WTC11 (cell line): ENCODE data around the gene PPP5C. TPM values are rescaled to one million over a fixed set of nuclear protein-coding genes. Genes with fewer than 3 reads are reported as not detected.
A peak's percentile ranks its signal among the peaks of the same experiment; 100 is the strongest.

Experiments
- ATAC-seq: fragments of 200-7000 bp; cut with Tn5 transposase; 2 replicates; pipeline ENCODE4 v1.10.0; 2021; ENCODE audit warnings: mild to moderate bottlenecking, moderate library complexity
- CTCF ChIA-PET: fragments of 300-600 bp; sonication (Branson Sonifier 250); formaldehyde crosslinking; loops from one replicate; lab custom pipeline; 2021; ENCODE audit warnings: antibody characterized with exemption; lab: Charles Lee
- POLR2A ChIA-PET: fragments of 350-600 bp; sonication (Branson Sonifier 250); formaldehyde crosslinking; loops from one replicate; lab custom pipeline; 2021; ENCODE audit warnings: antibody characterized with exemption; lab: Charles Lee
- DNase-seq: peaks from one replicate; pipeline ENCODE4 v3.0.0; 2021; ENCODE audit warnings: low spot score
- H3K27ac Mint-ChIP-seq: 2 replicates; pipeline ENCODE4 v1.8.0; 2021; ENCODE audit warnings: mixed read lengths
- H3K27me3 Mint-ChIP-seq: 2 replicates; pipeline ENCODE4 v1.8.0; 2021; ENCODE audit warnings: low read depth, mild to moderate bottlenecking, moderate library complexity, mixed read lengths
- H3K36me3 Mint-ChIP-seq: 2 replicates; pipeline ENCODE4 v1.8.0; 2021; ENCODE audit warnings: mixed read lengths
- H3K4me1 Mint-ChIP-seq: 2 replicates; pipeline ENCODE4 v1.8.0; 2022; ENCODE audit warnings: mixed read lengths
- H3K4me3 Mint-ChIP-seq: 2 replicates; pipeline ENCODE4 v1.8.0; 2021; ENCODE audit warnings: mild to moderate bottlenecking, moderate library complexity, mixed read lengths
- H3K9me3 Mint-ChIP-seq: 2 replicates; pipeline ENCODE4 v1.8.0; 2021; ENCODE audit warnings: mixed read lengths
- CBFB ChIP-seq: sonication (generic); formaldehyde crosslinking; IDR thresholded peaks from 2 replicates; pipeline ENCODE4 v1.8.1; 2022; ENCODE audit warnings: mild to moderate bottlenecking, low read depth, missing genetic modification reagents
- CREB1 ChIP-seq: sonication (generic); formaldehyde crosslinking; IDR thresholded peaks from 2 replicates; pipeline ENCODE4 v1.8.0; 2023; ENCODE audit warnings: mild to moderate bottlenecking, missing genetic modification reagents
- CTCF ChIP-seq: fragments of 200-600 bp; IDR thresholded peaks from 2 replicates; pipeline ENCODE4 v1.8.0; 2022; ENCODE audit warnings: antibody characterized with exemption
- ELF4 ChIP-seq: sonication (generic); formaldehyde crosslinking; IDR thresholded peaks from 2 replicates; pipeline ENCODE4 v1.8.1; 2022; ENCODE audit warnings: low read depth, mild to moderate bottlenecking, moderate library complexity, missing genetic modification reagents
- ERG ChIP-seq: fragments of 250-450 bp; sonication (Bioruptor Pico); IDR thresholded peaks from 2 replicates; pipeline ENCODE4 v1.8.0; 2021; ENCODE audit warnings: mild to moderate bottlenecking
- ESRRA ChIP-seq: sonication (generic); formaldehyde crosslinking; IDR thresholded peaks from 2 replicates; pipeline ENCODE4 v1.8.1; 2022; ENCODE audit warnings: mild to moderate bottlenecking, missing genetic modification reagents, borderline replicate concordance
- KAT7 ChIP-seq: sonication (generic); formaldehyde crosslinking; IDR thresholded peaks from 2 replicates; pipeline ENCODE4 v1.8.1; 2023; ENCODE audit warnings: missing genetic modification reagents, mild to moderate bottlenecking, borderline replicate concordance
- MLX ChIP-seq: sonication (generic); formaldehyde crosslinking; IDR thresholded peaks from 2 replicates; pipeline ENCODE4 v1.8.1; 2023; ENCODE audit warnings: mild to moderate bottlenecking, missing genetic modification reagents, moderate library complexity
- NFATC4 ChIP-seq: fragments of 250-450 bp; sonication (Bioruptor Pico); IDR thresholded peaks from 2 replicates; pipeline ENCODE4 v1.9.0; 2021; ENCODE audit warnings: mild to moderate bottlenecking
- TEAD1 ChIP-seq: sonication (generic); formaldehyde crosslinking; IDR thresholded peaks from 2 replicates; pipeline ENCODE4 v1.8.0; 2022; ENCODE audit warnings: mild to moderate bottlenecking, missing genetic modification reagents
- TEAD4 ChIP-seq: sonication (generic); formaldehyde crosslinking; IDR thresholded peaks from 2 replicates; pipeline ENCODE4 v1.8.0; 2022; ENCODE audit warnings: mild to moderate bottlenecking, missing genetic modification reagents
- USF2 ChIP-seq: sonication (generic); formaldehyde crosslinking; IDR thresholded peaks from 2 replicates; pipeline ENCODE4 v1.8.1; 2023; ENCODE audit warnings: mild to moderate bottlenecking, missing genetic modification reagents, moderate library complexity
- ZBTB43 ChIP-seq: sonication (generic); formaldehyde crosslinking; IDR thresholded peaks from 2 replicates; pipeline ENCODE4 v1.8.1; 2023; ENCODE audit warnings: mild to moderate bottlenecking, missing genetic modification reagents
- ZNF219 ChIP-seq: sonication (generic); formaldehyde crosslinking; IDR thresholded peaks from 2 replicates; pipeline ENCODE4 v1.8.0; 2023; ENCODE audit warnings: missing genetic modification reagents, mild to moderate bottlenecking, borderline replicate concordance
- ZNF423 ChIP-seq: fragments of 250-450 bp; sonication (Bioruptor Pico); IDR thresholded peaks from 2 replicates; pipeline ENCODE4 v2.1.2; 2022; ENCODE audit warnings: mild to moderate bottlenecking, moderate library complexity
- ZNF532 ChIP-seq: fragments of 250-450 bp; sonication (Bioruptor Pico); IDR thresholded peaks from 2 replicates; pipeline ENCODE4 v1.9.0; 2021; ENCODE audit warnings: mild to moderate bottlenecking, borderline replicate concordance
- ZNF671 ChIP-seq: fragments of 250-450 bp; sonication (Bioruptor Pico); IDR thresholded peaks from 2 replicates; pipeline ENCODE4 v1.8.0; 2021; ENCODE audit warnings: mild to moderate bottlenecking
- total RNA-seq: library from RNA; stranded (reverse); gene quantifications from 3 replicates; pipeline ENCODE4 v1.2.3, GENCODE V29; 2021
- TF ChIP-seq, protein P1 (sequence below): fragments of 250-450 bp; sonication (Bioruptor Pico); IDR thresholded peaks from 2 replicates; pipeline ENCODE4 v2.1.2; 2022; ENCODE audit warnings: mild to moderate bottlenecking, moderate library complexity
- TF ChIP-seq, protein P2 (sequence below): sonication (generic); formaldehyde crosslinking; conservative IDR thresholded peaks from 2 replicates; pipeline ENCODE4 v1.8.1; 2022; ENCODE audit warnings: mild to moderate bottlenecking, missing genetic modification reagents

The PPP5C gene
- total RNA-seq, 1 experiment from 2014 or later, result 107 TPM

DNA sequence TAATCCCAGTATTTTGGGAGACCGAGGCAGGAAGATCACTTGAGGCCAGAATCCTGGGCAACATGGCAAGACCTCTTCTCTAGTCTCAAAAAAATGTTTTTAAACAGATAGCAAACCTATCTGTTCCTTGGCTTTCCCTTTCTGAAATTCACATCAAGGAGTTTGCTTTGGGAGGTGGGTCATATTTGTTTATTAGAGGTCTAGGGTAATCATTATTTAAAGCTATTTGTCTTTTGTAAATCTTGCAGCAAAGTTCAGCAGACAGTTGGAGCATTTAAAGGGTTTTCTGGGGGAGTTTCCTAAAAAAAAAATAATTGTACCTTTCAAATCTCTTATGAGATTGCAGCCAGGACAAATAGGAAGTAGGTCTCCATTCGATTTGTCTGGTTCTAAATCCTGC is 17.5 kb downstream of the PPP5C start (continued):
- TF ChIP-seq ERG (CRISPR knock-in tag) (no peak), ESRRA (CRISPR knock-in tag) (no peak), CBFB (CRISPR knock-in tag) (no peak), NFATC4 (CRISPR knock-in tag) (no peak)

- CTCF ChIA-PET, result no interaction called here
- Mint-ChIP-seq H3K9me3 (no peaks in the 10 kb centered on the region; the same call in 1 of the 2 replicates), H3K36me3 (peaks cover 23% of the 10 kb centered on the region), H3K4me1 (peaks cover 10% of the 10 kb centered on the region), H3K27ac (peak overlapping the region; percentile 36; the same call in 1 of the 2 replicates), H3K27me3 (no peaks in the 10 kb centered on the region), H3K4me3 (no peak overlapping the region)
- DNase-seq, result no peak
- POLR2A ChIA-PET, result no interaction called here
- no peak for TF ChIP-seq ZNF532 (CRISPR knock-in tag)
- no peak for TF ChIP-seq ZNF423 (CRISPR knock-in tag)
- TF ChIP-seq USF2 (CRISPR knock-in tag), result no peak
- no peak for TF ChIP-seq TEAD1 (CRISPR knock-in tag)
- TF ChIP-seq CTCF, result no peak
- TF ChIP-seq ZNF219, result no peak
- ATAC-seq, result no peak
Observed at GRCh38 chr19:46365561-46365960, 18.7 kb downstream of the PPP5C start.

- POLR2A ChIA-PET, result interaction anchor here (0.6 kb wide), 1 partner anchor 229 kb away, joined by 6 read pairs; no protein-coding TSS in a partner anchor
- peak overlapping the region; percentile 34; the same call in 1 of the 2 replicates for H3K27ac Mint-ChIP-seq
- DNase-seq (no peak), ATAC-seq (no peak)
- peaks cover 19% of the 10 kb centered on the region for H3K36me3 Mint-ChIP-seq
- H3K4me3 Mint-ChIP-seq, result no peak overlapping the region
- H3K27me3 Mint-ChIP-seq, result no peaks in the 10 kb centered on the region
- H3K9me3 Mint-ChIP-seq, result no peaks in the 10 kb centered on the region; the same call in 1 of the 2 replicates
- H3K4me1 Mint-ChIP-seq, result peaks cover 19% of the 10 kb centered on the region
- CTCF ChIA-PET, result no interaction called here
- TF ChIP-seq ESRRA (CRISPR knock-in tag) (no peak), ELF4 (CRISPR knock-in tag) (no peak), USF2 (CRISPR knock-in tag) (no peak), ZNF671 (CRISPR knock-in tag) (no peak), KAT7 (CRISPR knock-in tag) (no peak), MLX (CRISPR knock-in tag) (no peak), ZBTB43 (CRISPR knock-in tag) (no peak), TEAD4 (CRISPR knock-in tag) (no peak), CREB1 (CRISPR knock-in tag) (no peak)
- TF ChIP-seq, protein P1, sequence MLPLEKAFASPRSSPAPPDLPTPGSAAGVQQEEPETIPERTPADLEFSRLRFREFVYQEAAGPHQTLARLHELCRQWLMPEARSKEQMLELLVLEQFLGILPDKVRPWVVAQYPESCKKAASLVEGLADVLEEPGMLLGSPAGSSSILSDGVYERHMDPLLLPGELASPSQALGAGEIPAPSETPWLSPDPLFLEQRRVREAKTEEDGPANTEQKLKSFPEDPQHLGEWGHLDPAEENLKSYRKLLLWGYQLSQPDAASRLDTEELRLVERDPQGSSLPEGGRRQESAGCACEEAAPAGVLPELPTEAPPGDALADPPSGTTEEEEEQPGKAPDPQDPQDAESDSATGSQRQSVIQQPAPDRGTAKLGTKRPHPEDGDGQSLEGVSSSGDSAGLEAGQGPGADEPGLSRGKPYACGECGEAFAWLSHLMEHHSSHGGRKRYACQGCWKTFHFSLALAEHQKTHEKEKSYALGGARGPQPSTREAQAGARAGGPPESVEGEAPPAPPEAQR (CRISPR knock-in tag), result no peak
- TF ChIP-seq, protein P2, sequence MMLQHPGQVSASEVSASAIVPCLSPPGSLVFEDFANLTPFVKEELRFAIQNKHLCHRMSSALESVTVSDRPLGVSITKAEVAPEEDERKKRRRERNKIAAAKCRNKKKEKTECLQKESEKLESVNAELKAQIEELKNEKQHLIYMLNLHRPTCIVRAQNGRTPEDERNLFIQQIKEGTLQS (CRISPR knock-in tag), result no peak
Observed at GRCh38 chr19:46366620-46367292, 19.9 kb downstream of the PPP5C start.
